GM12878 (cell line): Measurements from ENCODE around the gene MEGF11. TPM values are rescaled to one million over a fixed set of nuclear protein-coding genes. Genes with fewer than 3 reads are reported as not detected.

Experiments used
- ATAC-seq: fragments of 200-7000 bp; cut with Tn5 transposase; 3 replicates; pipeline ENCODE4 v1.9.1; 2020; ENCODE audit warnings: mild to moderate bottlenecking, moderate library complexity
- BruUV-seq: library from RNA; stranded (reverse); fragments of 400-500 nt; replicated peaks from 2 replicates; lab custom pipeline; 2021; lab: Mats Ljungman, UMichigan
- CTCF ChIA-PET: fragments of 300-600 bp; sonication (Branson Sonifier 250); formaldehyde crosslinking; extraction: SDS; loops from one replicate; lab custom pipeline; 2021; ENCODE audit warnings: inconsistent platforms; lab: Yijun Ruan, JAX
- POLR2A ChIA-PET: fragments of 350-600 bp; formaldehyde crosslinking; extraction: SDS; loops from one replicate; lab custom pipeline; 2021; ENCODE audit warnings: inconsistent platforms; lab: Charles Lee
- RAD21 ChIA-PET: fragments of 300-600 bp; sonication (Branson Sonifier 250); formaldehyde crosslinking; loops from one replicate; lab custom pipeline; 2023; ENCODE audit warnings: antibody characterized with exemption; ENCODE audit not compliant: unreplicated experiment; lab: Charles Lee
- SMC1A ChIA-PET: fragments of 300-600 bp; sonication (Branson Sonifier 250); formaldehyde crosslinking; loops from one replicate; lab custom pipeline; 2023; ENCODE audit not compliant: unreplicated experiment, uncharacterized antibody; lab: Charles Lee
- DNase-seq: peaks from one replicate; pipeline ENCODE4 v3.0.0-alpha.2; 2011; ENCODE audit warnings: low read depth, low spot score
- FAIRE-seq: peaks from 3 replicates; lab custom pipeline; 2011; peaks lifted over from hg19 to GRCh38; lab: Jason Lieb, UNC
- H2AFZ ChIP-seq: 2 replicates; pipeline ENCODE4 v1.6.0; 2011; ENCODE audit warnings: low read depth, low read length, control low read depth; ENCODE audit not compliant: control insufficient read depth
- H3K27ac ChIP-seq: 2 replicates; pipeline ENCODE4 v1.5.1; 2011; ENCODE audit warnings: control low read depth; ENCODE audit not compliant: control insufficient read depth, insufficient read depth
- H3K27me3 ChIP-seq, 2 experiments: replicated peaks in 1 of 2; 2 replicates each; pipeline versions ENCODE4 v1.6.0 to v1.6.1; 2011; ENCODE audit warnings: low read length in 1 of 2; ENCODE audit not compliant: control insufficient read depth in 2 of 2, insufficient read depth in 2 of 2
- H3K36me3 ChIP-seq, 2 experiments: 2 replicates each; pipeline ENCODE4 v1.5.1; 2011; ENCODE audit warnings: low read length in 1 of 2; ENCODE audit not compliant: control insufficient read depth in 2 of 2, insufficient read depth in 2 of 2
- H3K4me1 ChIP-seq: 2 replicates; pipeline ENCODE4 v1.6.1; 2011; ENCODE audit warnings: mild to moderate bottlenecking, low read length, moderate library complexity, mixed read lengths; ENCODE audit not compliant: control insufficient read depth, insufficient read depth
- H3K4me2 ChIP-seq: 2 replicates; pipeline ENCODE4 v1.6.0; 2011; ENCODE audit warnings: control low read depth; ENCODE audit not compliant: control insufficient read depth, insufficient read depth
- H3K4me3 ChIP-seq: fragments of 200-600 bp; sonication (generic); 2 replicates; pipeline ENCODE4 v1.5.1; 2016
- H3K79me2 ChIP-seq: 2 replicates; pipeline ENCODE4 v1.6.0; 2011; ENCODE audit warnings: low read length; ENCODE audit not compliant: control insufficient read depth, insufficient read depth
- H3K9ac ChIP-seq: 2 replicates; pipeline ENCODE4 v1.8.0; 2011; ENCODE audit warnings: low read length, control low read depth, mixed read lengths; ENCODE audit not compliant: control insufficient read depth, insufficient read depth
- H3K9me3 ChIP-seq: replicated peaks from 3 replicates; pipeline ENCODE4 v1.5.1; 2011; ENCODE audit warnings: mild to moderate bottlenecking, low read length; ENCODE audit not compliant: control insufficient read depth, insufficient read depth
- H4K20me1 ChIP-seq: 2 replicates; pipeline ENCODE4 v1.6.0; 2011; ENCODE audit not compliant: control insufficient read depth, insufficient read depth
- BCL11A ChIP-seq: IDR thresholded peaks from 2 replicates; pipeline ENCODE4 v1.6.1; 2011; ENCODE audit warnings: low read depth, low read length
- BRCA1 ChIP-seq: IDR thresholded peaks from 2 replicates; pipeline ENCODE4 v1.6.1; 2011; ENCODE audit warnings: low read depth, low read length, improper control_type of control experiment
- IRF4 ChIP-seq: IDR thresholded peaks from 2 replicates; pipeline ENCODE4 v1.6.1; 2011; ENCODE audit warnings: low read depth, low read length
- NR2C1 ChIP-seq: fragments of 450-650 bp; IDR thresholded peaks from 2 replicates; pipeline ENCODE4 v1.6.1; 2017; ENCODE audit warnings: antibody characterized with exemption, mild to moderate bottlenecking, moderate library complexity
- PML ChIP-seq: IDR thresholded peaks from 2 replicates; pipeline ENCODE4 v1.6.1; 2012; ENCODE audit warnings: low read length, inconsistent platforms
- RBBP5 ChIP-seq: fragments of 200-600 bp; sonication (generic); conservative IDR thresholded peaks from 2 replicates; pipeline ENCODE4 v1.6.1; 2016
- RELA ChIP-seq: fragments of 450-650 bp; IDR thresholded peaks from 2 replicates; pipeline ENCODE4 v1.8.0; 2014; ENCODE audit warnings: borderline replicate concordance; ENCODE audit not compliant: partially characterized antibody
- SMARCA5 ChIP-seq: fragments of 450-650 bp; IDR thresholded peaks from 2 replicates; pipeline ENCODE4 v1.6.1; 2017; ENCODE audit warnings: mild to moderate bottlenecking
- SREBF1 ChIP-seq: IDR thresholded peaks from 2 replicates; pipeline ENCODE4 v1.6.1; 2012; ENCODE audit warnings: mild to moderate bottlenecking, low read length
- TBL1XR1 ChIP-seq: IDR thresholded peaks from 2 replicates; pipeline ENCODE4 v1.6.1; 2012; ENCODE audit warnings: low read depth, low read length, improper control_type of control experiment
- YY1 ChIP-seq: IDR thresholded peaks from 2 replicates; pipeline ENCODE4 v1.6.1; 2011; ENCODE audit warnings: low read depth, mild to moderate bottlenecking, low read length
- ZNF217 ChIP-seq: fragments of 450-650 bp; IDR thresholded peaks from 2 replicates; pipeline ENCODE4 v1.6.1; 2017; ENCODE audit warnings: antibody characterized with exemption, mild to moderate bottlenecking
- WGBS: methylation state at CpG from one replicate; pipeline ENCODE4 v1.1.6; 2016; ENCODE audit warnings: low lambda C conversion rate; ENCODE audit not compliant: insufficient replicate concordance, insufficient coverage; ENCODE audit errors: missing lambda C conversion rate; 5-methylcytosine and 5-hydroxymethylcytosine counted together
- in situ Hi-C: fragments of 300-500 bp; cut with MboI; formaldehyde crosslinking; loops from 9 replicates; pipeline ENCODE4 v1.14.3; 2018; ENCODE audit warnings: mixed read lengths
- intact Hi-C: fragments of 100-400 bp; cut with micrococcal nuclease; formaldehyde crosslinking; loops from one replicate; pipeline ENCODE4 v1.14.2; 2022; ENCODE audit not compliant: unreplicated experiment
- polyA plus RNA-seq, 11 experiments: library from polyadenylated mRNA; depleted of rRNA in 4 of 11; unstranded in 6 of 11; stranded (reverse) in 5 of 11; fragments of >200 nt; fragmentation: Nextera tagmentation in 4 of 11; fragmentation: Illumina TruSeq in 1 of 11; extraction: Ambion mirVana in 4 of 11; extraction: Trizol in 1 of 11; gene quantifications; 1 replicate in 1 of 11; 2 replicates in 10 of 11; pipeline versions ENCODE4 v1.2.1 to v1.2.3, GENCODE V29; 2011 to 2016; ENCODE audit warnings: inconsistent platforms in 2 of 11, missing spikeins in 2 of 11, low read depth in 1 of 11
- total RNA-seq, 4 experiments: library from RNA; depleted of rRNA in 3 of 4; stranded (reverse); fragments of >200 nt in 3 of 4; fragmentation: Illumina TruSeq in 1 of 4; extraction: Trizol in 1 of 4; gene quantifications; 2 replicates each; pipeline versions ENCODE4 v1.2.1 to v1.2.3, GENCODE V29; 2013 to 2021
- TF ChIP-seq, protein P1 (sequence below): fragments of 450-650 bp; conservative IDR thresholded peaks from 2 replicates; pipeline ENCODE4 v1.6.1; 2017; ENCODE audit warnings: mild to moderate bottlenecking, moderate library complexity

MEGF11 gene
- total and polyA plus RNA-seq, 10 of the 15 experiments (the other 5 are each of a cell fraction or from before 2014, with no cell fraction given) = 0.03 to 1.7 (median 0.49) TPM

DNA sequence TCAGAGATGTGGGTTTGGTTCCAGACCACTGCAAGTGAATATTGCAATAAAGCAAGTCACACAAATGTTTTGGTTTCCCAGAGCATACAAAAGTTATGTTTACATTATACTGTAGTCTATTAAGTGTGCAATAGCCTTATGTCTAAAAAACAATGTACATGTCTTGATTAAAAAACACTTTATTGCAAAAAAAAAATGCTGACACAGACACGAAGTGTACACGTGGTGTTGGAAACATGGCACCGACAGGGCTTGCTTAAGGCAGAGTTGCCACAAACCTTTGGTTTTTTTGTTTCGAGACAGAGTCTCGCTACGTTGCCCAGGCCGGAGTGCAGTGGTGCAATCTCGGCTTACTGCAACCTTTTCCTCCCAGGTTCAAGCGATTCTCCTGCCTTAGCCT lies 334.2 kb downstream of the MEGF11 start:
- RAD21 ChIA-PET = interaction anchor here (0.8 to 3.2 kb wide), 3 partner anchors 11 to 49 kb away, joined by 3 to 24 read pairs (median 3); partner anchors contain the start of gene RAB11A
- Histone ChIP-seq H2AFZ (no peak overlapping the region), H3K4me2 (no peak overlapping the region), H3K36me3 (no peaks in the 10 kb centered on the region; a peak in 1 of 4 replicates), H3K9me3 (no peaks in the 10 kb centered on the region), H3K4me1 (peaks cover 72% of the 10 kb centered on the region), H3K4me3 (no peak overlapping the region), H4K20me1 (no peaks in the 10 kb centered on the region), H3K79me2 (no peaks in the 10 kb centered on the region), H3K9ac (no peak overlapping the region), H3K27ac (peak overlapping the region; percentile 85), H3K27me3 (no peaks in the 10 kb centered on the region)
- no TSS peak for BruUV-seq
- TF ChIP-seq ZNF217 (no peak), PML (no peak), IRF4 (no peak), SMARCA5 (no peak), BCL11A (no peak), RBBP5 (no peak), SREBF1 (no peak), NR2C1 (no peak), RELA (no peak), TBL1XR1 (no peak), YY1 (no peak), BRCA1 (no peak)
- TF ChIP-seq, protein P1, sequence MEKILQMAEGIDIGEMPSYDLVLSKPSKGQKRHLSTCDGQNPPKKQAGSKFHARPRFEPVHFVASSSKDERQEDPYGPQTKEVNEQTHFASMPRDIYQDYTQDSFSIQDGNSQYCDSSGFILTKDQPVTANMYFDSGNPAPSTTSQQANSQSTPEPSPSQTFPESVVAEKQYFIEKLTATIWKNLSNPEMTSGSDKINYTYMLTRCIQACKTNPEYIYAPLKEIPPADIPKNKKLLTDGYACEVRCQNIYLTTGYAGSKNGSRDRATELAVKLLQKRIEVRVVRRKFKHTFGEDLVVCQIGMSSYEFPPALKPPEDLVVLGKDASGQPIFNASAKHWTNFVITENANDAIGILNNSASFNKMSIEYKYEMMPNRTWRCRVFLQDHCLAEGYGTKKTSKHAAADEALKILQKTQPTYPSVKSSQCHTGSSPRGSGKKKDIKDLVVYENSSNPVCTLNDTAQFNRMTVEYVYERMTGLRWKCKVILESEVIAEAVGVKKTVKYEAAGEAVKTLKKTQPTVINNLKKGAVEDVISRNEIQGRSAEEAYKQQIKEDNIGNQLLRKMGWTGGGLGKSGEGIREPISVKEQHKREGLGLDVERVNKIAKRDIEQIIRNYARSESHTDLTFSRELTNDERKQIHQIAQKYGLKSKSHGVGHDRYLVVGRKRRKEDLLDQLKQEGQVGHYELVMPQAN = no peak
- SMC1A ChIA-PET = interaction anchor here (1.1 to 4.4 kb wide), 3 partner anchors 17 to 121 kb away, joined by 3 to 70 read pairs (median 14); no protein-coding TSS in a partner anchor
- ATAC-seq = no peak
- intact Hi-C loops = no loop called here
- no peak for DNase-seq
- whole genome bisulfite sequencing = 97% methylated on average over 9 of the region's 9 CpGs
- POLR2A ChIA-PET = interaction anchor here (0.7 to 2.7 kb wide), 2 partner anchors 50 to 132 kb away, joined by 5 to 19 read pairs; partner anchors contain the start of gene RAB11A
- CTCF ChIA-PET = interaction anchor here (3.0 kb wide), 1 partner anchor 62 kb away, joined by 19 read pairs; no protein-coding TSS in a partner anchor
- FAIRE-seq = no peak
- in situ Hi-C loops = no loop called here
